Measurements from ENCODE around the gene JAK3. TPM values are rescaled to one million over a fixed set of nuclear protein-coding genes. Genes with fewer than 3 reads are reported as not detected.

Gene JAK3
- total and polyA plus RNA-seq, 4 donors, result 2.3 to 33.3 (median 9.0) TPM

GRCh38 chr19:17879466-17879865 is 31.7 kb upstream of the JAK3 start:
- H3K36me3 ChIP-seq (ENCODE audit: control insufficient read depth in 1 of 2, insufficient read depth in 2 of 2, low read length in 1 of 2), result no peaks in the 10 kb centered on the region
- H3K9me3 ChIP-seq (ENCODE audit: control insufficient read depth, low read length), result no peaks in the 10 kb centered on the region
- DNase-seq (no peak), ATAC-seq (ENCODE audit: low FRiP score) (no peak)
- H3K4me1 ChIP-seq (ENCODE audit: control insufficient read depth in 1 of 2, insufficient read depth in 2 of 2, low read length in 2 of 2), result no peaks in the 10 kb centered on the region
- intact Hi-C loops (cut with DNase I), result no loop called here
- 77 to 79% methylated on average over 7 of the region's 7 CpGs for WGBS, 2 donors
- no peaks in the 10 kb centered on the region for H3K27me3 ChIP-seq (ENCODE audit: control insufficient read depth in 1 of 2, insufficient read depth in 2 of 2, low read length in 1 of 2)
- H3K27ac ChIP-seq (ENCODE audit: low read depth in 1 of 2, low read length in 2 of 2), result no peak overlapping the region
- H3K4me3 ChIP-seq (ENCODE audit: low read length in 2 of 2), result no peak overlapping the region

GRCh38 chr19:17877696-17878095 is 29.9 kb upstream of the JAK3 start:
- Histone ChIP-seq H3K4me1 (ENCODE audit: control insufficient read depth in 1 of 2, insufficient read depth in 2 of 2, low read length in 2 of 2) (no peaks in the 10 kb centered on the region), H3K27me3 (ENCODE audit: control insufficient read depth in 1 of 2, insufficient read depth in 2 of 2, low read length in 1 of 2) (peaks cover 0 to 1% of the 10 kb centered on the region in 2 donors), H3K36me3 (ENCODE audit: control insufficient read depth in 1 of 2, insufficient read depth in 2 of 2, low read length in 1 of 2) (no peaks in the 10 kb centered on the region), H3K4me3 (ENCODE audit: low read length in 2 of 2) (no peak overlapping the region), H3K27ac (ENCODE audit: low read depth in 1 of 2, low read length in 2 of 2) (no peak overlapping the region), H3K9me3 (ENCODE audit: control insufficient read depth, low read length) (no peaks in the 10 kb centered on the region)
- DNase-seq, result no peak
- 79 to 90% methylated on average over 16 of the region's 16 CpGs for WGBS, 2 donors
- no peak for ATAC-seq (ENCODE audit: low FRiP score)
- intact Hi-C loops (cut with DNase I), result no loop called here

- Histone ChIP-seq H3K4me3 (ENCODE audit: low read length in 2 of 2) (no peak overlapping the region), H3K36me3 (ENCODE audit: control insufficient read depth in 1 of 2, insufficient read depth in 2 of 2, low read length in 1 of 2) (no peaks in the 10 kb centered on the region), H3K27ac (ENCODE audit: low read depth in 1 of 2, low read length in 2 of 2) (no peak overlapping the region), H3K9me3 (ENCODE audit: control insufficient read depth, low read length) (no peaks in the 10 kb centered on the region), H3K27me3 (ENCODE audit: control insufficient read depth in 1 of 2, insufficient read depth in 2 of 2, low read length in 1 of 2) (peaks cover 0 to 1% of the 10 kb centered on the region in 2 donors), H3K4me1 (ENCODE audit: control insufficient read depth in 1 of 2, insufficient read depth in 2 of 2, low read length in 2 of 2) (no peaks in the 10 kb centered on the region)
- intact Hi-C loops (cut with DNase I), result no loop called here
- no peak for ATAC-seq (ENCODE audit: low FRiP score)
- no peak for DNase-seq
- 87 to 91% methylated on average over 9 of the region's 9 CpGs for WGBS, 2 donors
Measured at GRCh38 chr19:17874758-17875135, 27.0 kb upstream of the JAK3 start.

- Histone ChIP-seq H3K9me3 (ENCODE audit: control insufficient read depth, low read length) (no peaks in the 10 kb centered on the region), H3K27me3 (ENCODE audit: control insufficient read depth in 1 of 2, insufficient read depth in 2 of 2, low read length in 1 of 2) (peaks cover 0 to 1% of the 10 kb centered on the region in 2 donors), H3K36me3 (ENCODE audit: control insufficient read depth in 1 of 2, insufficient read depth in 2 of 2, low read length in 1 of 2) (no peaks in the 10 kb centered on the region), H3K27ac (ENCODE audit: low read depth in 1 of 2, low read length in 2 of 2) (no peak overlapping the region), H3K4me1 (ENCODE audit: control insufficient read depth in 1 of 2, insufficient read depth in 2 of 2, low read length in 2 of 2) (no peaks in the 10 kb centered on the region), H3K4me3 (ENCODE audit: low read length in 2 of 2) (no peak overlapping the region)
- intact Hi-C loops (cut with DNase I), result no loop called here
- 6% methylated on average over 51 to 63 of the region's 63 CpGs for WGBS, 2 donors
- DNase-seq, result no peak
- peak; percentile 35 for ATAC-seq (ENCODE audit: low FRiP score)
Measured at GRCh38 chr19:17873786-17874757, 26.3 kb upstream of the JAK3 start.

- H3K27me3 ChIP-seq (ENCODE audit: control insufficient read depth in 1 of 2, insufficient read depth in 2 of 2, low read length in 1 of 2), result peaks cover 0 to 1% of the 10 kb centered on the region in 2 donors
- WGBS, 2 donors, result 4 to 6% methylated on average over 49 to 61 of the region's 61 CpGs
- ATAC-seq (ENCODE audit: low FRiP score), result peak; percentile 13
- intact Hi-C loops (cut with DNase I), result no loop called here
- no peak overlapping the region for H3K27ac ChIP-seq (ENCODE audit: low read depth in 1 of 2, low read length in 2 of 2)
- no peaks in the 10 kb centered on the region for H3K36me3 ChIP-seq (ENCODE audit: control insufficient read depth in 1 of 2, insufficient read depth in 2 of 2, low read length in 1 of 2)
- no peaks in the 10 kb centered on the region for H3K9me3 ChIP-seq (ENCODE audit: control insufficient read depth, low read length)
- no peaks in the 10 kb centered on the region for H3K4me1 ChIP-seq (ENCODE audit: control insufficient read depth in 1 of 2, insufficient read depth in 2 of 2, low read length in 2 of 2)
- no peak overlapping the region for H3K4me3 ChIP-seq (ENCODE audit: low read length in 2 of 2)
- no peak for DNase-seq
Measured at GRCh38 chr19:17872251-17873001, 24.6 kb upstream of the JAK3 start.

- Histone ChIP-seq H3K27ac (ENCODE audit: low read depth in 1 of 2, low read length in 2 of 2) (no peak within 1 kb of the TSS), H3K9me3 (ENCODE audit: control insufficient read depth, low read length) (no peaks in the 10 kb centered on the region), H3K4me1 (ENCODE audit: control insufficient read depth in 1 of 2, insufficient read depth in 2 of 2, low read length in 2 of 2) (no peaks in the 10 kb centered on the region), H3K4me3 (ENCODE audit: low read length in 2 of 2) (no peak within 1 kb of the TSS), H3K36me3 (ENCODE audit: control insufficient read depth in 1 of 2, insufficient read depth in 2 of 2, low read length in 1 of 2) (no peaks in the 10 kb centered on the region), H3K27me3 (ENCODE audit: control insufficient read depth in 1 of 2, insufficient read depth in 2 of 2, low read length in 1 of 2) (peaks cover 0 to 1% of the 10 kb centered on the region in 2 donors)
- ATAC-seq (ENCODE audit: low FRiP score), result no peak
- intact Hi-C loops (cut with DNase I), result no loop called here
- 2 to 3% methylated on average over 23 to 26 of the region's 26 CpGs for WGBS, 2 donors
- no peak for DNase-seq
Measured at GRCh38 chr19:17871878-17872250, 24.1 kb upstream of the JAK3 start, which contains the start of gene SLC5A5. SLC5A5 (plus strand) TSS chr19:17871945; CDS start chr19:17872320, 375 bp downstream.

GRCh38 chr19:17871032-17871877 is 23.5 kb upstream of the JAK3 start:
- Histone ChIP-seq H3K27me3 (ENCODE audit: control insufficient read depth in 1 of 2, insufficient read depth in 2 of 2, low read length in 1 of 2) (peaks cover 0 to 1% of the 10 kb centered on the region in 2 donors), H3K4me1 (ENCODE audit: control insufficient read depth in 1 of 2, insufficient read depth in 2 of 2, low read length in 2 of 2) (no peaks in the 10 kb centered on the region), H3K36me3 (ENCODE audit: control insufficient read depth in 1 of 2, insufficient read depth in 2 of 2, low read length in 1 of 2) (no peaks in the 10 kb centered on the region), H3K9me3 (ENCODE audit: control insufficient read depth, low read length) (no peaks in the 10 kb centered on the region), H3K4me3 (ENCODE audit: low read length in 2 of 2) (no peak overlapping the region), H3K27ac (ENCODE audit: low read depth in 1 of 2, low read length in 2 of 2) (no peak overlapping the region)
- intact Hi-C loops (cut with DNase I), result no loop called here
- ATAC-seq (ENCODE audit: low FRiP score), result no peak
- no peak for DNase-seq
- WGBS, 2 donors, result 53 to 58% methylated on average over 10 of the region's 10 CpGs

- Histone ChIP-seq H3K27me3 (ENCODE audit: control insufficient read depth in 1 of 2, insufficient read depth in 2 of 2, low read length in 1 of 2) (peaks cover 0 to 1% of the 10 kb centered on the region in 2 donors), H3K27ac (ENCODE audit: low read depth in 1 of 2, low read length in 2 of 2) (no peak overlapping the region), H3K4me3 (ENCODE audit: low read length in 2 of 2) (no peak overlapping the region), H3K4me1 (ENCODE audit: control insufficient read depth in 1 of 2, insufficient read depth in 2 of 2, low read length in 2 of 2) (no peaks in the 10 kb centered on the region), H3K36me3 (ENCODE audit: control insufficient read depth in 1 of 2, insufficient read depth in 2 of 2, low read length in 1 of 2) (no peaks in the 10 kb centered on the region), H3K9me3 (ENCODE audit: control insufficient read depth, low read length) (no peaks in the 10 kb centered on the region)
- intact Hi-C loops (cut with DNase I), result no loop called here
- ATAC-seq (ENCODE audit: low FRiP score), result no peak
- no peak for DNase-seq
- 36 to 47% methylated on average over 11 of the region's 11 CpGs for WGBS, 2 donors
Measured at GRCh38 chr19:17869114-17869608, 21.4 kb upstream of the JAK3 start.

All from aorta (tissue), 5 donors.